CD4-positive, alpha-beta memory T cell (primary cell): ENCODE data around the gene ANGPTL8. TPM values are rescaled to one million over a fixed set of nuclear protein-coding genes. Genes with fewer than 3 reads are reported as not detected.

Experiments
- CTCF ChIA-PET: fragments of 350-600 bp; sonication (Branson Sonifier 250); formaldehyde crosslinking; loops from one replicate; lab custom pipeline; 2021; ENCODE audit warnings: inconsistent platforms; ENCODE audit not compliant: partially characterized antibody; lab: Charles Lee
- POLR2A ChIA-PET: fragments of 350-600 bp; sonication (Branson Sonifier 250); formaldehyde crosslinking; loops from one replicate; lab custom pipeline; 2021; ENCODE audit not compliant: partially characterized antibody; lab: Charles Lee
- DNase-seq, 5 donors: peaks; one replicate each; pipeline versions ENCODE4 v3.0.0 to v3.0.0-alpha.2; 2020 to 2022; ENCODE audit warnings: mixed read lengths in 1 of 5
- H3K27ac ChIP-seq: one replicate; pipeline ENCODE4 v1.7.0; 2013; ENCODE audit warnings: low read depth, low read length
- H3K27me3 ChIP-seq: 2 replicates; pipeline ENCODE4 v1.7.0; 2013; ENCODE audit warnings: mild to moderate bottlenecking, low read length, moderate library complexity; ENCODE audit not compliant: insufficient read depth
- H3K36me3 ChIP-seq: 2 replicates; pipeline ENCODE4 v1.7.0; 2013; ENCODE audit warnings: mild to moderate bottlenecking, low read length, moderate library complexity; ENCODE audit not compliant: insufficient read depth
- H3K4me1 ChIP-seq: 2 replicates; pipeline ENCODE4 v1.7.0; 2013; ENCODE audit warnings: mild to moderate bottlenecking, low read length, moderate library complexity; ENCODE audit not compliant: insufficient read depth
- H3K4me3 ChIP-seq, 2 donors: one replicate each; pipeline ENCODE4 v1.7.0; 2013; ENCODE audit warnings: low read length in 2 of 2, mild to moderate bottlenecking in 1 of 2
- H3K9me3 ChIP-seq, 2 donors: one replicate each; pipeline ENCODE4 v1.7.0; 2013; ENCODE audit warnings: low read length in 2 of 2, control low read depth in 1 of 2; ENCODE audit not compliant: control insufficient read depth in 1 of 2
- H3K27ac Mint-ChIP-seq, 7 donors: one replicate each; pipeline ENCODE4 v1.8.0; 2020 to 2021; ENCODE audit warnings: mixed read lengths in 7 of 7, mild to moderate bottlenecking in 6 of 7, inconsistent platforms in 3 of 7, moderate library complexity in 3 of 7
- H3K27me3 Mint-ChIP-seq, 2 donors: one replicate each; pipeline ENCODE4 v1.8.0; 2020 to 2021; ENCODE audit warnings: mixed read lengths in 2 of 2
- H3K36me3 Mint-ChIP-seq, 2 donors: one replicate each; pipeline ENCODE4 v1.8.0; 2020 to 2021; ENCODE audit warnings: mixed read lengths in 2 of 2, inconsistent platforms in 1 of 2, mild to moderate bottlenecking in 1 of 2
- H3K4me1 Mint-ChIP-seq, 4 donors: one replicate each; pipeline ENCODE4 v1.8.0; 2020 to 2021; ENCODE audit warnings: mixed read lengths in 4 of 4, mild to moderate bottlenecking in 1 of 4
- H3K4me3 Mint-ChIP-seq, 8 donors: one replicate each; pipeline ENCODE4 v1.8.0; 2020 to 2021; ENCODE audit warnings: mixed read lengths in 8 of 8, mild to moderate bottlenecking in 7 of 8, moderate library complexity in 6 of 8, inconsistent platforms in 3 of 8
- H3K9me3 Mint-ChIP-seq, 8 donors: one replicate each; pipeline ENCODE4 v1.8.0; 2020 to 2021; ENCODE audit warnings: mixed read lengths in 8 of 8, mild to moderate bottlenecking in 5 of 8, inconsistent platforms in 3 of 8, moderate library complexity in 1 of 8
- intact Hi-C: fragments of 100-400 bp; cut with micrococcal nuclease; formaldehyde crosslinking; loops from one replicate; pipeline ENCODE4 v1.15.1; 2023
- polyA plus RNA-seq, 2 donors: library from polyadenylated mRNA; unstranded; fragments of 300-500 nt; fragmentation: Illumina TruSeq; gene quantifications; one replicate each; pipeline ENCODE4 v1.2.3, GENCODE V29; 2021
- total RNA-seq, 2 experiments: library from RNA; stranded (reverse); gene quantifications; one replicate each; pipeline ENCODE4 v1.2.3, GENCODE V29; 2021

The ANGPTL8 gene
- total and polyA plus RNA-seq, 4 experiments from 2014 or later, result not detected

GRCh38 chr19:11237321-11237720 lies 2.1 kb upstream of the ANGPTL8 start:
- H3K27me3 ChIP-seq, result no peaks in the 10 kb centered on the region
- H3K27ac Mint-ChIP-seq, result no peak overlapping the region
- peaks cover 2 to 23% (median 13%) of the 10 kb centered on the region in 8 donors for H3K9me3 Mint-ChIP-seq
- H3K36me3 Mint-ChIP-seq, result peaks cover 0 to 3% of the 10 kb centered on the region in 2 donors
- ChIA-PET CTCF (no interaction called here), POLR2A (no interaction called here)
- intact Hi-C loops, result no loop called here
- no peak overlapping the region for H3K27ac ChIP-seq
- no peaks in the 10 kb centered on the region for H3K4me1 Mint-ChIP-seq
- no peaks in the 10 kb centered on the region for H3K9me3 ChIP-seq
- H3K4me1 ChIP-seq, result no peaks in the 10 kb centered on the region
- H3K27me3 Mint-ChIP-seq, result peaks cover 1 to 2% of the 10 kb centered on the region in 2 donors
- no peaks in the 10 kb centered on the region for H3K36me3 ChIP-seq
- H3K4me3 ChIP-seq, result no peak overlapping the region
- H3K4me3 Mint-ChIP-seq, result no peak overlapping the region
- DNase-seq, result no peak

GRCh38 chr19:11238041-11238440 lies 1.4 kb upstream of the ANGPTL8 start:
- H3K36me3 Mint-ChIP-seq, result peaks cover 0 to 3% of the 10 kb centered on the region in 2 donors
- H3K27me3 ChIP-seq, result no peaks in the 10 kb centered on the region
- no peak overlapping the region for H3K4me3 Mint-ChIP-seq
- ChIA-PET CTCF (no interaction called here), POLR2A (no interaction called here)
- H3K27me3 Mint-ChIP-seq, result peaks cover 1 to 5% of the 10 kb centered on the region in 2 donors
- H3K4me3 ChIP-seq, result no peak overlapping the region
- DNase-seq, result no peak
- H3K4me1 Mint-ChIP-seq, result no peaks in the 10 kb centered on the region
- no peaks in the 10 kb centered on the region for H3K4me1 ChIP-seq
- H3K27ac ChIP-seq, result no peak overlapping the region
- H3K36me3 ChIP-seq, result no peaks in the 10 kb centered on the region
- H3K27ac Mint-ChIP-seq, result no peak overlapping the region
- intact Hi-C loops, result no loop called here
- H3K9me3 ChIP-seq, result no peaks in the 10 kb centered on the region
- H3K9me3 Mint-ChIP-seq, result peaks cover 2 to 23% (median 13%) of the 10 kb centered on the region in 8 donors

- H3K27ac Mint-ChIP-seq, result no peak overlapping the region
- POLR2A ChIA-PET, result no interaction called here
- Histone ChIP-seq H3K9me3 (no peaks in the 10 kb centered on the region), H3K27ac (no peak overlapping the region), H3K27me3 (no peaks in the 10 kb centered on the region), H3K36me3 (no peaks in the 10 kb centered on the region), H3K4me3 (no peak overlapping the region), H3K4me1 (peaks cover 5% of the 10 kb centered on the region)
- intact Hi-C loops, result no loop called here
- peaks cover 2 to 23% (median 13%) of the 10 kb centered on the region in 8 donors for H3K9me3 Mint-ChIP-seq
- peaks cover 2 to 5% (median 4%) of the 10 kb centered on the region in 4 donors for H3K4me1 Mint-ChIP-seq
- H3K4me3 Mint-ChIP-seq, result no peak overlapping the region
- no peak for DNase-seq
- H3K27me3 Mint-ChIP-seq, result peaks cover 4 to 5% of the 10 kb centered on the region in 2 donors
- peaks cover 0 to 3% of the 10 kb centered on the region in 2 donors for H3K36me3 Mint-ChIP-seq
- CTCF ChIA-PET, result no interaction called here
Measured at GRCh38 chr19:11238781-11239376, 540 bp upstream of the ANGPTL8 start.

- ChIA-PET POLR2A (no interaction called here), CTCF (interaction anchor here (0.7 kb wide), 1 partner anchor 42 kb away, joined by 3 read pairs; no protein-coding TSS in a partner anchor)
- peaks cover 5% of the 10 kb centered on the region in 2 donors for H3K27me3 Mint-ChIP-seq
- Histone ChIP-seq H3K4me3 (no peak overlapping the region), H3K27me3 (no peaks in the 10 kb centered on the region), H3K27ac (no peak overlapping the region), H3K4me1 (peaks cover 5% of the 10 kb centered on the region), H3K9me3 (no peaks in the 10 kb centered on the region), H3K36me3 (no peaks in the 10 kb centered on the region)
- H3K27ac Mint-ChIP-seq, result no peak overlapping the region
- H3K4me3 Mint-ChIP-seq, result no peak overlapping the region
- peaks cover 2 to 23% (median 13%) of the 10 kb centered on the region in 8 donors for H3K9me3 Mint-ChIP-seq
- intact Hi-C loops, result loop anchor here (5.0 kb wide), 1 partner anchor 242 kb away; the partner anchor contains the start of gene ELAVL3
- H3K36me3 Mint-ChIP-seq, result peaks cover 0 to 3% of the 10 kb centered on the region in 2 donors
- DNase-seq, result no peak
- peaks cover 2 to 6% (median 4%) of the 10 kb centered on the region in 4 donors for H3K4me1 Mint-ChIP-seq
Measured at GRCh38 chr19:11240008-11240444, 607 bp downstream of the ANGPTL8 start.

- ChIA-PET POLR2A (no interaction called here), CTCF (interaction anchor here (1.7 kb wide), 1 partner anchor 241 kb away, joined by 4 read pairs; no protein-coding TSS in a partner anchor)
- Histone ChIP-seq H3K9me3 (no peaks in the 10 kb centered on the region), H3K27me3 (peaks cover 3% of the 10 kb centered on the region), H3K27ac (no peak overlapping the region), H3K36me3 (no peaks in the 10 kb centered on the region), H3K4me3 (no peak overlapping the region), H3K4me1 (peaks cover 5% of the 10 kb centered on the region)
- Mint-ChIP-seq H3K27ac (peak overlapping the region in 1 of 7 donors; percentile 51), H3K4me3 (no peak overlapping the region), H3K36me3 (peaks cover 0 to 3% of the 10 kb centered on the region in 2 donors), H3K4me1 (peaks cover 2 to 6% (median 4%) of the 10 kb centered on the region in 4 donors), H3K27me3 (peaks cover 5 to 9% of the 10 kb centered on the region in 2 donors), H3K9me3 (peaks cover 2 to 18% (median 13%) of the 10 kb centered on the region in 8 donors)
- intact Hi-C loops, result loop anchor here (5.0 kb wide), 1 partner anchor 240 kb away; the partner anchor contains the start of gene ELAVL3
- DNase-seq, result no peak
Measured at GRCh38 chr19:11242025-11242424, 2.6 kb downstream of the ANGPTL8 start.

GRCh38 chr19:11242864-11243797 lies 3.7 kb downstream of the ANGPTL8 start:
- Mint-ChIP-seq H3K27me3 (peaks cover 6 to 8% of the 10 kb centered on the region in 2 donors), H3K27ac (peak overlapping the region in 2 of 7 donors; percentile 30 to 76), H3K4me3 (peak overlapping the region in 2 of 8 donors; percentile 17 to 65), H3K9me3 (peaks cover 2 to 16% (median 10%) of the 10 kb centered on the region in 8 donors), H3K4me1 (peaks cover 2 to 6% (median 4%) of the 10 kb centered on the region in 4 donors), H3K36me3 (peaks cover 0 to 3% of the 10 kb centered on the region in 2 donors)
- Histone ChIP-seq H3K36me3 (no peaks in the 10 kb centered on the region), H3K27me3 (peaks cover 3% of the 10 kb centered on the region), H3K4me1 (peaks cover 5% of the 10 kb centered on the region), H3K4me3 (no peak overlapping the region), H3K27ac (no peak overlapping the region), H3K9me3 (no peaks in the 10 kb centered on the region)
- intact Hi-C loops, result loop anchor here (5.0 kb wide), 1 partner anchor 239 kb away; the partner anchor contains the start of gene ELAVL3
- POLR2A ChIA-PET, result interaction anchor here (0.6 kb wide), 1 partner anchor 1406 kb away, joined by 3 read pairs; no protein-coding TSS in a partner anchor
- DNase-seq, result peak; percentile 67 to 72 (median 70)
- CTCF ChIA-PET, result interaction anchor here (0.6 to 1.7 kb wide), 3 partner anchors 12 to 239 kb away, joined by 3 to 4 read pairs (median 4); no protein-coding TSS in a partner anchor
